Articular chondrocyte of knee joint (primary cell): Measurements from ENCODE around the gene CRYBA4. TPM values are rescaled to one million over a fixed set of nuclear protein-coding genes. Genes with fewer than 3 reads are reported as not detected.

Source experiments
- small RNA-seq: library from RNA; depleted of rRNA; stranded (forward); fragments of <200 nt; gene quantifications from one replicate; pipeline ENCODE3, GENCODE V24; 2012
- total RNA-seq: library from RNA; depleted of rRNA; stranded (reverse); fragments of >200 nt; gene quantifications from 2 replicates; pipeline ENCODE4 v1.2.3, GENCODE V29; 2012

The CRYBA4 gene
- total RNA-seq: not detected in 2 replicates

DNA sequence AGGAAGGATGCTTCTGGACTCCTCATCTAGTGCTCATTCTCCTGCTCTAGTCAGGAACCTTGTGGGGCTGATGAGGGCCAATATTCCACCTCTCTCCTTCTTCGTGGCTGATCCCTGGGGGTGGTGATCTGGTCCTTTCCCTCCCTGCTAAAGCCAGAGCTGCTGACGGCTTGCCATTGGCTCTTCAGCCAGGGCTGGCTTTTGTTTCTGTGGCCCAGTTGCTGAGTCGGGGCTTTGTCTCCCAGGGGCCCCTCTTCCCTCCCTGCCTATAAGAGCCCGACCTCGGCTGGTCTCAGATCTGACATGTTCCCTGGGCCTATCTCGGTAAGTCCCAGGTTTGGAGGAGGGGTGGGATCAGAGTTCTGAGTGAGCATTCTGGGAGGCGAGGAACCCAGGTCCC, at the start of gene CRYBA4:
CRYBA4 (plus strand) TSS at position 301 of the 400 bp plus-strand sequence. CDS start 634 bp downstream, outside the sequence.

GRCh38 chr22:26589845-26590736, 31.7 kb upstream of the CRYBA4 start, which contains the start of gene TPST2:
TSS of gene TPST2 (minus strand) at chr22:26590132. CDS start at chr22:26541630, 48,502 bp downstream.

GRCh38 chr22:26617271-26618199, 4.2 kb upstream of the CRYBA4 start, which contains the start of gene CRYBB1:
TSS of gene CRYBB1 (minus strand) at chr22:26618027. CDS start at chr22:26616319, 1,708 bp downstream.

GRCh38 chr22:26656891-26657851, 35.4 kb downstream of the CRYBA4 start, which contains the start of gene MIAT:
TSS of gene MIAT (plus strand) at chr22:26657588.

Small RNA genes within 50 kb of the gene (small RNA-seq; reads per million reads assigned to genes)
- gene RF01874: not detected

Other genes starting within 250 kb of the CRYBA4 start
- 2.6 and 4.8 TPM in 2 replicates for gene ASPHD2, start 192.7 kb upstream of the CRYBA4 start, total RNA-seq
- gene HPS4, start 138.2 kb upstream of the CRYBA4 start, total RNA-seq: 41.4 and 49.1 TPM in 2 replicates
- gene SRRD, start 138.1 kb upstream of the CRYBA4 start, total RNA-seq: 17.4 and 20.1 TPM in 2 replicates
- gene TFIP11, start 109.5 kb upstream of the CRYBA4 start, total RNA-seq: 30.5 and 32.8 TPM in 2 replicates
- 28.5 and 29.0 TPM in 2 replicates for gene TPST2, start 31.8 kb upstream of the CRYBA4 start, total RNA-seq
- not detected in 2 replicates for gene CRYBB1, start 3.9 kb upstream of the CRYBA4 start, total RNA-seq
- 0.76 and 0.78 TPM in 2 replicates for gene MIAT, start 35.6 kb downstream of the CRYBA4 start, total RNA-seq